MM.1S (cell line): Measurements from ENCODE around the gene DPP10.

Source experiments
- DNase-seq: peaks from one replicate; pipeline ENCODE4 v3.0.0-alpha.2; 2015
- H2AFZ ChIP-seq: fragments of 300-600 bp; sonication (generic); 2 replicates; pipeline ENCODE4 v1.6.0; 2016; ENCODE audit warnings: antibody characterized with exemption, low read length
- H3F3A ChIP-seq: fragments of 300-600 bp; sonication (generic); 2 replicates; pipeline ENCODE4 v1.6.1; 2016; ENCODE audit warnings: mild to moderate bottlenecking, antibody characterized with exemption, low read length, moderate library complexity, mixed read lengths; ENCODE audit not compliant: insufficient read depth
- H3K27ac ChIP-seq: fragments of 300-600 bp; sonication (generic); 2 replicates; pipeline ENCODE4 v1.5.1; 2016; ENCODE audit warnings: mild to moderate bottlenecking, low read length
- H3K27me3 ChIP-seq: fragments of 300-600 bp; sonication (generic); replicated peaks from 2 replicates; pipeline ENCODE4 v1.6.0; 2016; ENCODE audit warnings: low read length; ENCODE audit not compliant: insufficient read depth
- H3K36me3 ChIP-seq: fragments of 300-600 bp; sonication (generic); replicated peaks from 2 replicates; pipeline ENCODE4 v1.6.1; 2016; ENCODE audit warnings: mild to moderate bottlenecking, low read length, mixed read lengths; ENCODE audit not compliant: insufficient read depth
- H3K4me1 ChIP-seq: fragments of 300-600 bp; sonication (generic); 2 replicates; pipeline ENCODE4 v1.6.1; 2016; ENCODE audit warnings: low read length, mixed read lengths
- H3K4me2 ChIP-seq: fragments of 300-600 bp; sonication (generic); 2 replicates; pipeline ENCODE4 v1.6.0; 2016; ENCODE audit warnings: low read depth, low read length
- H3K4me3 ChIP-seq: fragments of 300-600 bp; sonication (generic); 2 replicates; pipeline ENCODE4 v1.5.1; 2016; ENCODE audit warnings: low read length, mixed read lengths
- H3K79me2 ChIP-seq: fragments of 300-600 bp; sonication (generic); 2 replicates; pipeline ENCODE4 v1.6.1; 2016; ENCODE audit warnings: mixed run types, low read length, mixed read lengths
- H3K9ac ChIP-seq: fragments of 300-600 bp; sonication (generic); 2 replicates; pipeline ENCODE4 v1.6.1; 2016; ENCODE audit warnings: low read length, mixed read lengths
- H3K9me2 ChIP-seq: fragments of 300-600 bp; sonication (generic); replicated peaks from 2 replicates; pipeline ENCODE4 v1.6.1; 2016; ENCODE audit warnings: mild to moderate bottlenecking, low read length, mixed read lengths; ENCODE audit not compliant: insufficient read depth
- H3K9me3 ChIP-seq: fragments of 300-600 bp; sonication (generic); replicated peaks from 2 replicates; pipeline ENCODE4 v1.6.1; 2016; ENCODE audit warnings: mild to moderate bottlenecking, low read length, mixed read lengths; ENCODE audit not compliant: insufficient read depth
- H4K20me1 ChIP-seq: fragments of 300-600 bp; sonication (generic); 2 replicates; pipeline ENCODE4 v1.6.1; 2016; ENCODE audit warnings: mild to moderate bottlenecking, low read length, moderate library complexity, mixed read lengths; ENCODE audit not compliant: insufficient read depth
- EZH2 ChIP-seq: fragments of 300-600 bp; sonication (generic); optimal IDR thresholded peaks from 2 replicates; pipeline ENCODE3; 2017; ENCODE audit warnings: low read depth, mild to moderate bottlenecking, antibody characterized with exemption, low read length, mixed read lengths
- EZH2phosphoT487 ChIP-seq: fragments of 300-600 bp; sonication (generic); IDR thresholded peaks from 2 replicates; pipeline ENCODE4 v1.6.1; 2018; ENCODE audit warnings: antibody characterized with exemption, low read length
- TF ChIP-seq, protein P1 (sequence below): fragments of 300-600 bp; sonication (generic); IDR thresholded peaks from 2 replicates; pipeline ENCODE4 v1.5.1; 2016; ENCODE audit warnings: antibody characterized with exemption, low read length, mixed read lengths

DPP10 gene

DNA sequence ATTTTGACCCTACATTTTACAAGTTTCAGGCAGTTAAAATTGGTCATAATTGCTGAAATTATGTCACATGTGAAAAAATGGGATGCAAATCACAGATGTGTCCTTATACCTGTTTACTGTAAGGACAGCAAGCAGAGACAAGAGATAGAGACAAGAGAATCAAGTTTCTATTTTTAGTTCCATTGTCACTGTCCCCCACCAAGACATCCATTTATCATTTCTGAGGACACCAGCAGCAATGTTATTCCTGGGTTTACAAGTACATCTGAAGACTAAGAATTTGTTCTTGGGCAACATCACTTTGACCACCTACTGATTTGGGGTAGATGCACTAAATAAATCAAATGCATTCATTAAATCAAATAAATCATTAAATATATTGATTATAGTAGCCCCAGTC lies 1111.7 kb downstream of the DPP10 start:
- Histone ChIP-seq H3K4me2 (no peak overlapping the region), H3K4me1 (no peaks in the 10 kb centered on the region), H3K9ac (no peak overlapping the region), H3K9me2 (no peaks in the 10 kb centered on the region), H4K20me1 (no peaks in the 10 kb centered on the region), H3K36me3 (no peaks in the 10 kb centered on the region), H3F3A (no peaks in the 10 kb centered on the region), H3K9me3 (no peaks in the 10 kb centered on the region), H3K27me3 (no peaks in the 10 kb centered on the region), H3K4me3 (no peak overlapping the region), H3K27ac (no peak overlapping the region), H2AFZ (no peak overlapping the region), H3K79me2 (no peaks in the 10 kb centered on the region)
- no peak for TF ChIP-seq EZH2phosphoT487
- no peak for TF ChIP-seq EZH2
- TF ChIP-seq, protein P1, sequence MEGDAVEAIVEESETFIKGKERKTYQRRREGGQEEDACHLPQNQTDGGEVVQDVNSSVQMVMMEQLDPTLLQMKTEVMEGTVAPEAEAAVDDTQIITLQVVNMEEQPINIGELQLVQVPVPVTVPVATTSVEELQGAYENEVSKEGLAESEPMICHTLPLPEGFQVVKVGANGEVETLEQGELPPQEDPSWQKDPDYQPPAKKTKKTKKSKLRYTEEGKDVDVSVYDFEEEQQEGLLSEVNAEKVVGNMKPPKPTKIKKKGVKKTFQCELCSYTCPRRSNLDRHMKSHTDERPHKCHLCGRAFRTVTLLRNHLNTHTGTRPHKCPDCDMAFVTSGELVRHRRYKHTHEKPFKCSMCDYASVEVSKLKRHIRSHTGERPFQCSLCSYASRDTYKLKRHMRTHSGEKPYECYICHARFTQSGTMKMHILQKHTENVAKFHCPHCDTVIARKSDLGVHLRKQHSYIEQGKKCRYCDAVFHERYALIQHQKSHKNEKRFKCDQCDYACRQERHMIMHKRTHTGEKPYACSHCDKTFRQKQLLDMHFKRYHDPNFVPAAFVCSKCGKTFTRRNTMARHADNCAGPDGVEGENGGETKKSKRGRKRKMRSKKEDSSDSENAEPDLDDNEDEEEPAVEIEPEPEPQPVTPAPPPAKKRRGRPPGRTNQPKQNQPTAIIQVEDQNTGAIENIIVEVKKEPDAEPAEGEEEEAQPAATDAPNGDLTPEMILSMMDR: no peak
- DNase-seq: no peak

DNA sequence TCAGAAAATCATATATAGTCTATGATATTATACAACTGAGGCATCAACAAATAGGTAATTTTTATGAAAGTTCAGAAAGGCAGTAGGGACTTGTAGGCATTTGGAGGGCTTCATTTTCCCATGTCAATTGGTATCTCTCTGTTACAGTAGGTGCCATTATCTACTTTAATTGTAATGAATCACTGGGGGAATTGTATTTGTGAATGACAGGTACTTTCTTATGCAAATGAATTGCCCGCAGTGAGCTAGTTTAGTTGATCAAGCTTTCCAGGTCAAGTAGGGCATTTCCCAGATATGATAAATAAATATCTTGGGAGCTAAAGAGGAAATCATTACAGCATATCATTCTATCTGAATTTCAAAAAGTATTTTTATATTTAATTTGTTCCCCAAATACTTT lies 1116.3 kb downstream of the DPP10 start:
- H3K9me3 ChIP-seq: no peaks in the 10 kb centered on the region

GRCh38 chr2:115560666-115561065 lies 1118.2 kb downstream of the DPP10 start:
- DNase-seq: no peak
- Histone ChIP-seq H4K20me1 (no peaks in the 10 kb centered on the region), H3K27ac (no peak overlapping the region)

More for the DNA sequence above, 1116.3 kb downstream of the DPP10 start:
- H4K20me1 ChIP-seq: no peaks in the 10 kb centered on the region
- no peak overlapping the region for H2AFZ ChIP-seq
- no peaks in the 10 kb centered on the region for H3K36me3 ChIP-seq
- H3K4me3 ChIP-seq: no peak overlapping the region
- no peaks in the 10 kb centered on the region for H3K4me1 ChIP-seq
- H3K9ac ChIP-seq: no peak overlapping the region
- no peaks in the 10 kb centered on the region for H3K27me3 ChIP-seq
- no peaks in the 10 kb centered on the region for H3K9me2 ChIP-seq
- TF ChIP-seq EZH2phosphoT487 (no peak), EZH2 (no peak)
- TF ChIP-seq, protein P1: no peak
- no peak overlapping the region for H3K27ac ChIP-seq
- no peaks in the 10 kb centered on the region for H3F3A ChIP-seq
- no peak for DNase-seq
- H3K79me2 ChIP-seq: no peaks in the 10 kb centered on the region
- no peak overlapping the region for H3K4me2 ChIP-seq

More at GRCh38 chr2:115560666-115561065, 1118.2 kb downstream of the DPP10 start:
- H3K4me2 ChIP-seq: no peak overlapping the region
- no peaks in the 10 kb centered on the region for H3K79me2 ChIP-seq
- no peaks in the 10 kb centered on the region for H3K36me3 ChIP-seq
- no peak for TF ChIP-seq EZH2phosphoT487
- TF ChIP-seq EZH2: no peak
- TF ChIP-seq, protein P1: no peak
- H3K27me3 ChIP-seq: no peaks in the 10 kb centered on the region
- no peak overlapping the region for H3K9ac ChIP-seq
- no peaks in the 10 kb centered on the region for H3K9me3 ChIP-seq
- H3K9me2 ChIP-seq: no peaks in the 10 kb centered on the region
- no peak overlapping the region for H3K4me3 ChIP-seq
- H2AFZ ChIP-seq: no peak overlapping the region
- no peaks in the 10 kb centered on the region for H3F3A ChIP-seq
- H3K4me1 ChIP-seq: no peaks in the 10 kb centered on the region
